ENCODE measurements around the gene MYH6. TPM values are rescaled to one million over a fixed set of nuclear protein-coding genes. Genes with fewer than 3 reads are reported as not detected.
"Not testable (repeated sequence)": the region's sequence is repeated elsewhere in the genome, so short reads cannot be mapped to it uniquely, and the experiment has no call there.

MYH6 gene
- total and polyA plus RNA-seq, 7 donors: 44.1 to 532 (median 138) TPM

DNA sequence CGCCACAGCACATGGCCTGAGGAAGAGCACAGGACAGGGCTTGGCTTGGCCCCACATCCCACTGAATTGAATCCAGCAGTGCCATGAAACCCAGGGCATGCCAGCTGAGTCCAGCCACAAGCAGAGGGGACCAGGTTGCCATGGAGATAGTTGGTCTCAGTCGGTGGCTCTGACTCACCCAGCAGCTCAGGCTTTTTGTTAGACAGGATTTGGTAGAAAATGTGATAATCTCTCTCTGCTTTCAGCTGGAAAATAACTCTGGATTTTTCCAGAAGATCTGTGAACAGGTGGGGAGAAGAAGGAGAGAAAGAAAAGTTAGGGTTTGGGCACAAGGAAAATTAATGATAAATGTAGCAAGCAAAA, 22.6 kb upstream of the MYH6 start:
- 12 to 28% (median 26%) methylated on average over 2 of the region's 2 CpGs for WGBS, 3 donors
- Histone ChIP-seq H3K27me3 (ENCODE audit: insufficient read depth in 3 of 3, low read length in 2 of 3) (no peaks in the 10 kb centered on the region), H3K27ac (no peak overlapping the region), H3K4me3 (peak overlapping the region; percentile 53), H3K36me3 (ENCODE audit: insufficient read depth in 1 of 2, low read depth in 1 of 2) (peaks cover 0 to 15% of the 10 kb centered on the region in 2 donors), H3K4me1 (peaks cover 2% of the 10 kb centered on the region), H3K9me3 (no peaks in the 10 kb centered on the region)
- ATAC-seq (peak in 2 of 4 donors; percentile 10 to 20), DNase-seq (no peak)
- intact Hi-C loops (cut with DNase I): no loop called here
- TF ChIP-seq, protein P1, sequence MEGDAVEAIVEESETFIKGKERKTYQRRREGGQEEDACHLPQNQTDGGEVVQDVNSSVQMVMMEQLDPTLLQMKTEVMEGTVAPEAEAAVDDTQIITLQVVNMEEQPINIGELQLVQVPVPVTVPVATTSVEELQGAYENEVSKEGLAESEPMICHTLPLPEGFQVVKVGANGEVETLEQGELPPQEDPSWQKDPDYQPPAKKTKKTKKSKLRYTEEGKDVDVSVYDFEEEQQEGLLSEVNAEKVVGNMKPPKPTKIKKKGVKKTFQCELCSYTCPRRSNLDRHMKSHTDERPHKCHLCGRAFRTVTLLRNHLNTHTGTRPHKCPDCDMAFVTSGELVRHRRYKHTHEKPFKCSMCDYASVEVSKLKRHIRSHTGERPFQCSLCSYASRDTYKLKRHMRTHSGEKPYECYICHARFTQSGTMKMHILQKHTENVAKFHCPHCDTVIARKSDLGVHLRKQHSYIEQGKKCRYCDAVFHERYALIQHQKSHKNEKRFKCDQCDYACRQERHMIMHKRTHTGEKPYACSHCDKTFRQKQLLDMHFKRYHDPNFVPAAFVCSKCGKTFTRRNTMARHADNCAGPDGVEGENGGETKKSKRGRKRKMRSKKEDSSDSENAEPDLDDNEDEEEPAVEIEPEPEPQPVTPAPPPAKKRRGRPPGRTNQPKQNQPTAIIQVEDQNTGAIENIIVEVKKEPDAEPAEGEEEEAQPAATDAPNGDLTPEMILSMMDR (IDR thresholded peaks at IDR 0.05): no peak

DNA sequence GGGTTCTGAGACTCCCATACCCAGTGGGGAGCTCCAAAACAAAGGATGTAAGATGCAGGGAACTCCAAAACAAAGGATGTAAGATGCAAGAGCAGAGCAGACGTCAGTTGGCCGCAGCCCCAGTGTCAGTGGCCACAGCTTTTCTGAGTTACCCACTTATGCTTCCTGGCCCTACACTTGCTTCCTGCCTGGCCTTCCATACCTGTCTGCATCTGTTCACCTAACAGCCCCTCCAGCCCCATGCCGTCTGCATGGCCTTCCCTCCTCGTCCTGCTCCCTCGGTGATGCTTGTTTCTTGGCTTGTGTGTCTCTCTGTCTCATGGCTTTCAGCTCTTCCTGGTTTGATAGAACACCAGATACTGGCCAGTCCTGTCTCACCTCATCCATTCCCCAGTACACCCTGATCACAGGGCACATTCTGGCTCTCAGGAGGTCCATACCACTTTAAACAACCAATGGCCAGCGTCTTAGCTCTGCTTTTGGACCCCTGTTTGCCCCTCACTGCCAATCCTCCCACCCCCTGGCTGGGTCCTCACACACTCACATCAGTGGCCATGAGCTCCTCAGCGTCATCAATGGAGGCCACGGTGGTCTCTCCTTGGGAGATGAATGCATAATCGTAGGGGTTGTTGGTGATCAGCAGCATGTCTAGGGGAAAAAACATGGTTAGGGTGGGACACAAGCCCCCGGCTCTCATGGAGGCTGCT, 22.1 kb upstream of the MYH6 start:
- TF ChIP-seq, protein P1 (IDR thresholded peaks at IDR 0.05): no peak
- H3K27ac ChIP-seq: no peak overlapping the region
- intact Hi-C loops (cut with DNase I): no loop called here
- H3K4me1 ChIP-seq: peaks cover 2% of the 10 kb centered on the region
- peak overlapping the region; percentile 15 for H3K4me3 ChIP-seq
- H3K36me3 ChIP-seq (ENCODE audit: insufficient read depth in 1 of 2, low read depth in 1 of 2): peaks cover 0 to 20% of the 10 kb centered on the region in 2 donors
- ATAC-seq (no peak), DNase-seq (no peak)
- WGBS, 3 donors: 45 to 56% (median 51%) methylated on average over 10 of the region's 10 CpGs
- H3K9me3 ChIP-seq: no peaks in the 10 kb centered on the region
- H3K27me3 ChIP-seq (ENCODE audit: insufficient read depth in 3 of 3, low read length in 2 of 3): no peaks in the 10 kb centered on the region

DNA sequence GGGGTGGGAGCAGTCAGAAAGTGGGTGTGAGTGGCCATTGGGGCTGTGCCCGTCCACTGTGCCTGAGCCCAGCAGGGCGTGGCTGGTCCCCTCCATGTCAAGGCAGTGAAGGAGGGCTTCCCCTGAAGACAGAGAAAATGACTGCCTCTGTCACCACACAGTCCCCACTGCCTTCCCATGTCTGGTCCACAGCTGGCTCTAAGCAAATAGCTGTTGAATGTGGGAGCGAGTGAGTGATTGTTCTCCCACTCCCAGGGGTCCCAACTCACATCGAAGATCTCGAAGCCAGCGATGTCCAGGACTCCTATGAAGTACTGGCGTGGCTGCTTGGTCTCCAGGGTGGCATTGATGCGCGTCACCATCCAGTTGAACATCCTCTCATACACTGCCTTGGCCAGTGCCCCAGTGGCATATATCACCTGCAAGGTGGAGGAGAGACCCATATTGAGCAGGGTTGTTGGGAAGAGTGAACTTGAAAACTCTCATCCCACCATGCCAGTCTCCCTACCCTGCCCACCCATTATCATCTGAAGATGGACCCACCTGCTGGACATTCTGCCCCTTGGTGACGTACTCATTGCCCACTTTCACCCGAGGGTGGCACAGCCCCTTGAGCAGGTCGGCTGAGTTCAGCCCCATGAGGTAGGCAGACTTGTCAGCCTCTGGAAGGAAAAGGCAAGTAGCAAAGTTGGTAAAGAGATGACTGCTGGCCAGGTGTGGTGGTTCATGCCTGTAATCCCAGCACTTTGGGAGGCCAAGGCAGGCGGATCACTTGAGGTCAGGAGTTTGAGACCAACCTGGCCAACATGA, 20.8 kb upstream of the MYH6 start:
- Histone ChIP-seq H3K9me3 (no peaks in the 10 kb centered on the region), H3K36me3 (ENCODE audit: insufficient read depth in 1 of 2, low read depth in 1 of 2) (peaks cover 0 to 24% of the 10 kb centered on the region in 2 donors), H3K4me1 (peaks cover 2% of the 10 kb centered on the region), H3K4me3 (no peak overlapping the region), H3K27me3 (ENCODE audit: insufficient read depth in 3 of 3, low read length in 2 of 3) (no peaks in the 10 kb centered on the region), H3K27ac (no peak overlapping the region)
- 60 to 69% (median 65%) methylated on average over 13 of the region's 13 CpGs for WGBS, 3 donors
- TF ChIP-seq, protein P1 (IDR thresholded peaks at IDR 0.05): no peak
- intact Hi-C loops (cut with DNase I): no loop called here
- no peak for ATAC-seq
- DNase-seq: no peak

DNA sequence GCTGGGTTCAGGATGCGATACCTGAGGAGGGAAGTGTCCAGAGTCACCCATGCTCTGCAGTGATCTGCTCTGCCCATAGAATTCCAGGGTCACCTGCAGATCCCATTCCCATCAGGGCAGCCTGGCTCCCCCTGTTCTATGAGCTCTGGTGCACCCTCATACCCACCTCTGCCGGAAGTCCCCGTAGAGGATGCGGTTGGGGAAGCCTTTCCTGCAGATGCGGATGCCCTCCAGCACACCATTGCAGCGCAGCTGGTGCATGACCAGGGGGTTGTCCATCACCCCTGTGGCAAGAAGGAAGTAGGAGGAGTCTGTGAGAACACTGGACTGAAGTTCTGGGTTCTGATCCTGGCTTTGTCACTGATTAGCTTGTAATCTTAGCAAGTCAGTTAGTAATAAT, 17.7 kb upstream of the MYH6 start:
- ATAC-seq, H3K9me3 ChIP-seq: not testable (repeated sequence)

DNA sequence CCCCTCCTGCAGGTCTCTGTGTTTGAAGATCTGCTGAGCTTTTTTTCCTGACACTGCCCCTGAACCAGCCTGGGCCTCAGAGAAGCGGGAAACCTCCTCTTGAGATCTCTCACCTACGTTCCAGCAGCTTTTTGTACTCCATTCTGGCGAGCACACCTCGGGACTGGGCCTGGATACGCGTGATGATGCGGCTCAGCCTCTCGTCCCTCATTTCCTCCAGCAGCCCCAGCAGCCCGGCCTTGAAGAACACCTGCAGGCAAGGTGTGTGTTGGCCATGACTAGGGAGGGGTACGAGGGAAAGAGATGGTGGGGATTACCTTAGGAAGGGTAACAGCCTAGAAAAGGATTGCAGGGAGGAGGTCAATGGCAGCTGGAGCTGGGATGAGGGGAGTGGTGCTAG, 17.1 kb upstream of the MYH6 start:
- TF ChIP-seq, protein P1 (IDR thresholded peaks at IDR 0.05): no peak
- no peak for DNase-seq
- intact Hi-C loops (cut with DNase I): no loop called here
- no peak for ATAC-seq
- 55 to 72% (median 60%) methylated on average over 10 of the region's 10 CpGs for WGBS, 3 donors
- H3K36me3 ChIP-seq (ENCODE audit: insufficient read depth in 1 of 2, low read depth in 1 of 2): peaks cover 0 to 39% of the 10 kb centered on the region in 2 donors
- H3K4me1 ChIP-seq: no peaks in the 10 kb centered on the region
- H3K4me3 ChIP-seq: peak overlapping the region; percentile 4
- H3K27ac ChIP-seq: no peak overlapping the region
- H3K9me3 ChIP-seq: no peaks in the 10 kb centered on the region
- H3K27me3 ChIP-seq (ENCODE audit: insufficient read depth in 3 of 3, low read length in 2 of 3): no peaks in the 10 kb centered on the region

More for the DNA sequence above, 17.7 kb upstream of the MYH6 start:
- H3K27ac ChIP-seq; H3K4me1 ChIP-seq; H3K27me3 ChIP-seq (ENCODE audit: insufficient read depth in 3 of 3, low read length in 2 of 3); intact Hi-C loops (cut with DNase I); H3K4me3 ChIP-seq; DNase-seq: not testable (repeated sequence)
- peaks cover 0 to 39% of the 10 kb centered on the region in 2 donors for H3K36me3 ChIP-seq (ENCODE audit: insufficient read depth in 1 of 2, low read depth in 1 of 2)
- 71 to 89% (median 74%) methylated on average over 6 of the region's 6 CpGs for WGBS, 3 donors
